Stimulated activated CD4-positive, alpha-beta T cell treated with anti-CD3 and anti-CD28 coated beads, Interleukin-4, amount 100 ng/mL, for 1 hour (primary cell): ENCODE results near the gene PHTF1.
"Not testable (repeated sequence)": the region's sequence is repeated elsewhere in the genome, so short reads cannot be mapped to it uniquely, and the experiment has no call there.

ENCODE experiments used
- DNase-seq: peaks from one replicate; pipeline ENCODE4 v3.0.0-alpha.2; 2020

PHTF1 gene

DNA sequence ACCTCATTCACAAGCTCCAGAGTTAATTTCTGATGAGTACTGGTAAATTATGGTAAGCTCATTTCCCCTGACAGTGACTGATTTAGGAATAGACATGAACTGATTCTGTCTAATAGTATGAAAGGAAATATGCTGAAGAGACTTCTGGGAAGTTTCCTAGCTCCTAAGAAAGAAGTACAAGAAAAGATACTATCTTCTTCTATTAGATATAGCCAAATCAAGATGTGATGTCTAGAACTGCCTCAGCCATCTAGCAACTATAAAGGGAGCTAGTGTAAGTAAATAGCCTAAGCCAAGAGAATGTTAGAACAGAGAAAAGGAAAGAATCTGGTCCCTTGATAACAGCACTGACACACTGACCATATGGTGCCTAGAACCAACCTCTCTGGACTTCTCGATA is 10.7 kb upstream of the PHTF1 start:
- DNase-seq = no peak

GRCh38 chr1:113769601-113769970 is 10.3 kb upstream of the PHTF1 start:
- DNase-seq = no peak

- DNase-seq = no peak
Observed at GRCh38 chr1:113768916-113769600, 9.8 kb upstream of the PHTF1 start.

DNA sequence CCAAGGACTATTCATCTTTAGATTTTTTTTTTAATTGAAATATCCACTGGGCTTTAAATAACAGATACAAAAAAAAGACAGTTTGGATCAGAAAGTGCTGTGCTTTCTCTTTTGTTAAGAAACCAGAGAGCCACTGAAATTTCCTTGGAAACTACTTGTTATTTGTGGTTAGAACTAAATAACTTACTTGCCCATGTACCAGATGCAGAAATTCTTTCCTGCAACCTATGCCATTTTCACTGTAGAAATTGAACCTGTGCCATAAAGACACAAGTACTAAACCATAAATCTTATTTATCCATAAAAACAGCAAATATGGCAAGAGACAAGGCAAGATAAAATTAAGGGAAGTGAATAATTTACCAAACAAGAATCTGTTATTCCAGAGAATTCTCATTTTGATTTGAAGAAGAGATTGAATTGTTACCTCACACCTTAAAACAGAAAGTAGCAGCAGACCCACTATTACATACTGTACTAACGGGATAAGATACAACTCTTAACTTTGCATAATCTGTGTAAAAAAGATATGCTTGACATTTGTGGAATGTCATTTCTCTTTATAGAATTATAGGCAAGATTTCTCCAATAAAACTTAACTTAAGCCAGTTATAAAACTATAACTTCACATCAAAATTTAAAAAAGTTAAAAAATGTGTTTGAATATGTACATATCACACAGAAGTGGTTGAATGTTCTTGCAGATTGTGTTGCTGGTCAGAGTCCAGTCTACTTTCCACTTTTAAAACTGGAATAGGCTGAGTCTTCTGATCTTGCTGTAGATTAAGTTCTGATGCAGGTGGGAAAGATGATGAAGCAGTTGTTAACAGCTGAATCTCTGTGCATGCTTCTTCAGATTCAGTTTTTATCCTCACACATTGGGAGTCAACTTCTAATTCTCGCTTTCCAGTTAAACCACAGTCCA is 6.3 kb upstream of the PHTF1 start:
- DNase-seq = no peak

- DNase-seq = no peak
Observed at GRCh38 chr1:113763661-113764060, 4.4 kb upstream of the PHTF1 start.

DNA sequence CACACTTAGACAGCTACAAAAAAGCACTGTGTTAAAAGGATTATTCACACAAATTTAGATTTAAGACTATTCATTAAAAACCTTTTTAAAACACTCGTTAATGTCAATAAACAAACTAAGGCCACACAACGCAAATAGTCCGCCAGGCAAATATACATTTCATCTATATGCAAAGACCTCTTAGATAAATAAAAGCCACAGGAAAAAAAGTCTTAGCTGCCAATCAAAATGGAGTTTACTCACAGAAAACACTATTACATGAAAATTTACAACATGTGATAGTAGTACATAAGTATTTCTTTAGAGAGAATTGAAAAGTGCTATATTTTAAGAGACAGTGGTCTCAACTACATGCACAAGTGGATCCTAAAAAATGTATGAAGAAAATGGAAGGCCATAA is 2.7 kb upstream of the PHTF1 start:
- DNase-seq = no peak

- DNase-seq = no peak
Observed at GRCh38 chr1:113760102-113761080, 1.1 kb upstream of the PHTF1 start.

- DNase-seq = peak; percentile 56
Observed at GRCh38 chr1:113758631-113759332, 504 bp downstream of the PHTF1 start.

- DNase-seq = no peak
Observed at GRCh38 chr1:113756461-113756860, 2.8 kb downstream of the PHTF1 start.

- not testable (repeated sequence) for DNase-seq
Observed at GRCh38 chr1:113753333-113753732, 6.0 kb downstream of the PHTF1 start.

- no peak for DNase-seq
Observed at GRCh38 chr1:113751516-113751915, 7.8 kb downstream of the PHTF1 start.

DNA sequence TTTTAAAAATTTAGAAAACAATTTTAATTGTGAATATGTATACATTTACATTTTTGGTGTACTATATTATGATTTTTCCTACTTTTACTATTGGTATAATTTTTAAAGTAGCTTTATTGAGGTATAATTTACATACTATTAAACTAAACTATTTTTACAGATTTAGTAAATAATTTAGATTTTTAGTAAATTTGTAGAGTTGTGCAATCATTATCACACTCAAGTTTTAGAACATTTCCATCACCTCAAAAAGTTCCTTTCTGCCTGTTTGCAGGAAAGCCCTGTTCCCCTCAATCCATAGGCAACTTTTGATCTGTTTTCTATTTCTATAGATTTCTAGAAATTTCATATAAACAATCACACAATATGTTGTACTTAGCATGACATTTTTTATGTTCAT is 8.2 kb downstream of the PHTF1 start:
- DNase-seq = no peak

DNA sequence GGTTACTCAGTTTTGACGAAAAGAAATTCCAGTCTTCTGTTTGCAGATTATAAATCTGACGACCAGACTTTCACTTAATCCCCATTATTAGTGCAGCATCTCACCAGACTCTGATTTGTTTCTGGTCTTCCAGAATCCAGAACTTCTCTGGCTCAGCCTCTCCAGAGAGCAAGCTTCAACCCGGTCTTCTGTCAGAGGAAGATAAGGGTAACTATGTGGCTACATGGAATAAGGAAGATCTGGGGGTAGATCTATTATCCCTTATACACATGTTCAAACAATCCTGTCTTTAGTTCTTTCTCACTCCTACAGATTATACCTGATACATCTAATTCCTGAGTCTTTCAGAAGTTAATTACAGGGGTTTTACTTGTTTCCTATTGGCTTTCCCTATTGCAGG is 9.9 kb downstream of the PHTF1 start:
- DNase-seq = no peak

DNA sequence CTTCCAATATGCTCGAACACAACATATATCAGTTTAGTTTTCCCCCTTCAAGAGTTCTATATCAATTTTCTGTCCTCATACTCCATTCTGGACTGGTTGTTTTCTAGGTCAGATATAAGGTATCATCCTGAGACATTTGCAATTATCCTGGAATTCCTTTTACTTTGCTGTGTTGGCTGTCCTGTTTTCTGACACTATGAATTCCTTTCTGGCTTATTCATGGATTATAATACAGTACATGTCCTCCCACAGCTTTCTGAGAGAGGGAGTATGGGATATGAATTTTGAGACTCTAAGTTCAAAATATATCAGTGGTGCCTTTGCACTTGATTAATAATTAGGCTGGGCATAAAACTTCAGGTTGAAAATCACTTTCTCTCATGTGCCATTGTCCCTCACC is 11.9 kb downstream of the PHTF1 start:
- no peak for DNase-seq

- no peak for DNase-seq
Observed at GRCh38 chr1:113745425-113745824, 13.9 kb downstream of the PHTF1 start.

DNA sequence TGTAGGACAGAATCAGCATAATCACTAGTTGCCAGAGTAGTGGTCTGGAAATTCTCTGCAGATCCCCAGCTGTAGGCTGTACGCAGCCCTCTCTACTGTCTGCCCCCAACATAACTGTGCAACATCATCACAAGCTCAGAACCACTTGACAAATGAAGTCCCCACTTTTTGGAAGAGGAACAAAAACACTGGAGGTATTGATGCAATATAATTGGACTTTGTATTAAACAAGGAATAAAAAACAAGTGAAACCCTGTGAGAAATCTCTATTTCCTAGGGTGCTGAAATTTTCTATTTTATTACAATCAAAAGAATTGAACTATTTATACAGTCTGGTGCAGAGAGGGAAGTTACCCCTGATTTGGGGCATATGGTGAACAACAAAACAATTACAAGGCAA is 15.2 kb downstream of the PHTF1 start:
- DNase-seq = no peak

GRCh38 chr1:113742515-113742914 is 16.8 kb downstream of the PHTF1 start:
- DNase-seq = no peak

DNA sequence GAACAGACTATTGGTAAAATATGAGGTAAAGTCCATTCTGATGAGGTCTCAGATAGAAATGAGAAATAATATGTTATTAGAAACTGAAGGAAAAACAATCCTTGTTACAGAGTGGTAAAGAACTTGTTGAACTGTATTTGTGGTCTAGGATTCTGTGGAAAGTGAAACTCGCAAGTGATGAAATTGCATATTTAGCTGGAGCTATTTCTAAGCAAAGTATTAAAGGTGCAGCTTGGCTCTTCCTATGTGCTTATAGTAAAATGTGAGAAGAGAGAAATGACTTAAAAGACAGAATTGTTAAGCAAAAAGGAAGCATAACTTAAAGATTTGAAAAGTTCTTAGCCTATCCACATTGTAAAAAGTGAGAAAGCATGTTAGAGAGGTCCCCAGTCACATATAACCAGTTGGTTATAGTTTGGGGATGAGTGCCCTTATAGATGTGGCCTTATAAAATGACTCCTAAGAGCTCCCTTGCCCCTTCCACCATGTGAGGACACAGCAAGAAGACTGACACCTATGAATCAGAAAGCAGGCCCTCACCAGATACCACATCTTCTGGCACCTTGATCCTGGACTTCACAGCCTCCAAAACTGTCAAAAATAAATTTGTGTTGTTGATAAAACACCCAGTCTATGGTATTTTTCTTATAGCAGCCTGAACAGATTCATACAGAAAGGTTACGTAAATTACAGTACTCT is 24.8 kb downstream of the PHTF1 start:
- no peak for DNase-seq

GRCh38 chr1:113732802-113733201 is 26.5 kb downstream of the PHTF1 start:
- no peak for DNase-seq

- no peak for DNase-seq
Observed at GRCh38 chr1:113721010-113721409, 38.3 kb downstream of the PHTF1 start.

- not testable (repeated sequence) for DNase-seq
Observed at GRCh38 chr1:113718621-113719020, 40.7 kb downstream of the PHTF1 start.

DNA sequence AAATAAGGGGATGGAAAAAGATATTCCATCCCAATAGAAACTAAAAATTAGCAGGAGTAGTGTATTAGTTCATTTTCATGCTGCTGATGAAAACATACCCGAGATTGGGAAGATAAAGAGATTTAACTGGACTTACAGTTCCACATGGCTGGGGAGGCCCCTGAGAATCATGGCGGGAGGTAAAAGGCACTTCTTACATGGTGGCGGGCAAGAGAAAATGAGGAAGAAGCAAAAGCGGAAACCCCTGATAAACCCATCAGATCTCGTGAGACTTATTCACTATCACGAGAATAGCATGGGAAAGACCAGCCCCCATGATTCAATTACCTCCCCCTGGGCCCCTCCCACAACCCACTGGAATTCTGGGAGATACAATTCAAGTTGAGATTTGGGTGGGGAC is 41.8 kb downstream of the PHTF1 start:
- not testable (repeated sequence) for DNase-seq
